C4-2B (cell line): ENCODE measurements around the gene FLVCR2.

Source experiments
- H3K27ac ChIP-seq: fragments of 450-650 bp; 2 replicates; pipeline ENCODE4 v1.5.1; 2017
- CTCF ChIP-seq: fragments of 450-650 bp; conservative IDR thresholded peaks from 2 replicates; pipeline ENCODE4 v1.5.1; 2017; ENCODE audit warnings: mild to moderate bottlenecking
- ZFX ChIP-seq: fragments of 450-650 bp; IDR thresholded peaks from 2 replicates; pipeline ENCODE4 v1.6.1; 2017

FLVCR2 gene

GRCh38 chr14:75647640-75648039 is 69.2 kb downstream of the FLVCR2 start:
- H3K27ac ChIP-seq: peak overlapping the region; percentile 20; the same call in 1 of the 2 replicates
- TF ChIP-seq ZFX (no peak), CTCF (no peak)

- H3K27ac ChIP-seq: peak overlapping the region; percentile 20; the same call in 1 of the 2 replicates
- TF ChIP-seq ZFX (no peak), CTCF (no peak)
These were observed 69.8 kb downstream of the FLVCR2 start for GRCh38 chr14:75648066-75648838.

GRCh38 chr14:75649337-75649736 is 70.9 kb downstream of the FLVCR2 start:
- no peak overlapping the region; the same call in 1 of the 2 replicates for H3K27ac ChIP-seq
- TF ChIP-seq CTCF (no peak), ZFX (no peak)

- TF ChIP-seq ZFX (no peak), CTCF (no peak)
- no peak overlapping the region for H3K27ac ChIP-seq
These were observed 71.4 kb downstream of the FLVCR2 start for GRCh38 chr14:75649773-75650172.

- no peak overlapping the region for H3K27ac ChIP-seq
- no peak for TF ChIP-seq ZFX
- no peak for TF ChIP-seq CTCF
These were observed 72.0 kb downstream of the FLVCR2 start for GRCh38 chr14:75650253-75651058.

GRCh38 chr14:75653563-75653962 is 75.1 kb downstream of the FLVCR2 start:
- no peak overlapping the region for H3K27ac ChIP-seq

More at GRCh38 chr14:75653563-75653962, 75.1 kb downstream of the FLVCR2 start:
- no peak for TF ChIP-seq ZFX
- no peak for TF ChIP-seq CTCF
